Panc1 (cell line): ENCODE results near the gene SPATA31D4.

Experiments
- POLR2AphosphoS5 ChIP-seq: IDR thresholded peaks from 2 replicates; pipeline ENCODE4 v1.6.1; 2012; ENCODE audit warnings: mild to moderate bottlenecking, low read depth, low read length, moderate library complexity
- TF ChIP-seq, protein P1 (sequence below): fragments of 450-650 bp; IDR thresholded peaks from 2 replicates; pipeline ENCODE4 v1.5.1; 2017; ENCODE audit warnings: mild to moderate bottlenecking
- TF ChIP-seq, protein P2 (sequence below), 2 experiments: IDR thresholded peaks; 2 replicates each; pipeline ENCODE4 v1.6.1; 2011 to 2012; ENCODE audit warnings: low read depth in 2 of 2, control low read depth in 1 of 2, low read length in 1 of 2, mild to moderate bottlenecking in 1 of 2, moderate library complexity in 1 of 2; ENCODE audit not compliant: insufficient read depth in 1 of 2

- TF ChIP-seq, protein P1, sequence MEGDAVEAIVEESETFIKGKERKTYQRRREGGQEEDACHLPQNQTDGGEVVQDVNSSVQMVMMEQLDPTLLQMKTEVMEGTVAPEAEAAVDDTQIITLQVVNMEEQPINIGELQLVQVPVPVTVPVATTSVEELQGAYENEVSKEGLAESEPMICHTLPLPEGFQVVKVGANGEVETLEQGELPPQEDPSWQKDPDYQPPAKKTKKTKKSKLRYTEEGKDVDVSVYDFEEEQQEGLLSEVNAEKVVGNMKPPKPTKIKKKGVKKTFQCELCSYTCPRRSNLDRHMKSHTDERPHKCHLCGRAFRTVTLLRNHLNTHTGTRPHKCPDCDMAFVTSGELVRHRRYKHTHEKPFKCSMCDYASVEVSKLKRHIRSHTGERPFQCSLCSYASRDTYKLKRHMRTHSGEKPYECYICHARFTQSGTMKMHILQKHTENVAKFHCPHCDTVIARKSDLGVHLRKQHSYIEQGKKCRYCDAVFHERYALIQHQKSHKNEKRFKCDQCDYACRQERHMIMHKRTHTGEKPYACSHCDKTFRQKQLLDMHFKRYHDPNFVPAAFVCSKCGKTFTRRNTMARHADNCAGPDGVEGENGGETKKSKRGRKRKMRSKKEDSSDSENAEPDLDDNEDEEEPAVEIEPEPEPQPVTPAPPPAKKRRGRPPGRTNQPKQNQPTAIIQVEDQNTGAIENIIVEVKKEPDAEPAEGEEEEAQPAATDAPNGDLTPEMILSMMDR: no peak
- TF ChIP-seq, protein P2, sequence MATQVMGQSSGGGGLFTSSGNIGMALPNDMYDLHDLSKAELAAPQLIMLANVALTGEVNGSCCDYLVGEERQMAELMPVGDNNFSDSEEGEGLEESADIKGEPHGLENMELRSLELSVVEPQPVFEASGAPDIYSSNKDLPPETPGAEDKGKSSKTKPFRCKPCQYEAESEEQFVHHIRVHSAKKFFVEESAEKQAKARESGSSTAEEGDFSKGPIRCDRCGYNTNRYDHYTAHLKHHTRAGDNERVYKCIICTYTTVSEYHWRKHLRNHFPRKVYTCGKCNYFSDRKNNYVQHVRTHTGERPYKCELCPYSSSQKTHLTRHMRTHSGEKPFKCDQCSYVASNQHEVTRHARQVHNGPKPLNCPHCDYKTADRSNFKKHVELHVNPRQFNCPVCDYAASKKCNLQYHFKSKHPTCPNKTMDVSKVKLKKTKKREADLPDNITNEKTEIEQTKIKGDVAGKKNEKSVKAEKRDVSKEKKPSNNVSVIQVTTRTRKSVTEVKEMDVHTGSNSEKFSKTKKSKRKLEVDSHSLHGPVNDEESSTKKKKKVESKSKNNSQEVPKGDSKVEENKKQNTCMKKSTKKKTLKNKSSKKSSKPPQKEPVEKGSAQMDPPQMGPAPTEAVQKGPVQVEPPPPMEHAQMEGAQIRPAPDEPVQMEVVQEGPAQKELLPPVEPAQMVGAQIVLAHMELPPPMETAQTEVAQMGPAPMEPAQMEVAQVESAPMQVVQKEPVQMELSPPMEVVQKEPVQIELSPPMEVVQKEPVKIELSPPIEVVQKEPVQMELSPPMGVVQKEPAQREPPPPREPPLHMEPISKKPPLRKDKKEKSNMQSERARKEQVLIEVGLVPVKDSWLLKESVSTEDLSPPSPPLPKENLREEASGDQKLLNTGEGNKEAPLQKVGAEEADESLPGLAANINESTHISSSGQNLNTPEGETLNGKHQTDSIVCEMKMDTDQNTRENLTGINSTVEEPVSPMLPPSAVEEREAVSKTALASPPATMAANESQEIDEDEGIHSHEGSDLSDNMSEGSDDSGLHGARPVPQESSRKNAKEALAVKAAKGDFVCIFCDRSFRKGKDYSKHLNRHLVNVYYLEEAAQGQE (IDR thresholded peaks at IDR 0.05; ENCODE audit: insufficient read depth in 1 of 2, low read depth in 2 of 2, low read length in 1 of 2): no peak
- no peak for TF ChIP-seq POLR2AphosphoS5
Observed at GRCh38 chr9:81893929-81894328, 34.3 kb upstream of the SPATA31D4 start.
